Kidney (tissue), 14 donors: ENCODE results near the gene HSD17B12. TPM values are rescaled to one million over a fixed set of nuclear protein-coding genes. Genes with fewer than 3 reads are reported as not detected.
"Not testable (repeated sequence)": the region's sequence is repeated elsewhere in the genome, so short reads cannot be mapped to it uniquely, and the experiment has no call there.

ENCODE experiments used
- DNase-seq, 5 donors: peaks; one replicate each; pipeline ENCODE4 v3.0.0-alpha.2; 2013 to 2020
- FAIRE-seq: peaks from 2 replicates; lab custom pipeline; 2012; peaks lifted over from hg19 to GRCh38; lab: Jason Lieb, UNC
- H3K27ac ChIP-seq, 2 donors: one replicate each; pipeline ENCODE4 v1.7.0; 2013; ENCODE audit warnings: low read depth in 2 of 2, low read length in 2 of 2, inconsistent platforms in 1 of 2
- H3K27me3 ChIP-seq: one replicate; pipeline ENCODE4 v1.7.1; 2013; ENCODE audit warnings: low read length, inconsistent platforms; ENCODE audit not compliant: control insufficient read depth, insufficient read depth
- H3K36me3 ChIP-seq, 3 donors: one replicate each; pipeline versions ENCODE4 v1.7.0 to v1.7.1; 2013; ENCODE audit warnings: low read length in 3 of 3, control low read depth in 1 of 3, inconsistent platforms in 1 of 3; ENCODE audit not compliant: insufficient read depth in 3 of 3, control insufficient read depth in 2 of 3
- H3K4me1 ChIP-seq, 3 donors: one replicate each; pipeline versions ENCODE4 v1.7.0 to v1.7.1; 2013; ENCODE audit warnings: low read length in 3 of 3, inconsistent platforms in 1 of 3, low read depth in 1 of 3; ENCODE audit not compliant: control insufficient read depth in 2 of 3, insufficient read depth in 2 of 3
- H3K4me3 ChIP-seq, 3 donors: one replicate each; pipeline versions ENCODE4 v1.7.0 to v1.8.1; 2013; ENCODE audit warnings: low read length in 3 of 3, control low read depth in 1 of 3, inconsistent platforms in 1 of 3
- H3K9ac ChIP-seq, 3 donors: one replicate each; pipeline versions ENCODE4 v1.7.0 to v1.7.1; 2013; ENCODE audit warnings: low read length in 3 of 3, control low read depth in 1 of 3, inconsistent platforms in 1 of 3
- H3K9me3 ChIP-seq, 3 donors: one replicate each; pipeline versions ENCODE4 v1.7.0 to v1.7.1; 2013; ENCODE audit warnings: low read length in 3 of 3, control low read depth in 1 of 3, inconsistent platforms in 1 of 3; ENCODE audit not compliant: control insufficient read depth in 2 of 3, insufficient read depth in 1 of 3
- CTCF ChIP-seq: IDR thresholded peaks from 3 replicates; pipeline ENCODE4 v1.5.1; 2012; ENCODE audit warnings: mild to moderate bottlenecking, moderate library complexity, borderline replicate concordance; ENCODE audit not compliant: insufficient read depth; ENCODE audit errors: extremely low read depth
- intact Hi-C: fragments of 100-400 bp; cut with DNase I; formaldehyde crosslinking; loops from one replicate; pipeline ENCODE4 v1.11.1; 2022
- polyA plus RNA-seq: library from polyadenylated mRNA; stranded (reverse); fragments of 350-450 nt; fragmentation: Illumina TruSeq; extraction: RNeasy Lipid Tissue Mini Kit (QIAGEN cat#74804); gene quantifications from one replicate; pipeline ENCODE4 v1.2.3, GENCODE V29; 2014; ENCODE audit warnings: low read depth, low replicate concordance; ENCODE audit not compliant: insufficient read depth
- total RNA-seq: library from RNA; stranded (reverse); fragmentation: NEBNext Ultra II Directional; extraction: Animal tissue kit (Norgen Biotek cat#: 25700); gene quantifications from one replicate; pipeline ENCODE4 v1.2.1, GENCODE V29; 2021
- donor health status: control.
- donor health status: control.
- donor health status: control.
- donor health status: control.
- donor health status: control.
- donor health status: DM: yes; HTN: yes; CAD: no.
- donor health status: Normal renal cell carcinoma (clear cell type).

Gene HSD17B12
- total and polyA plus RNA-seq, 2 donors from 2014 or later, result 76.9 to 100 TPM

- Histone ChIP-seq H3K4me1 (peaks cover 0 to 8% (median 7%) of the 10 kb centered on the region in 3 donors), H3K9ac (no peak overlapping the region), H3K27me3 (no peaks in the 10 kb centered on the region), H3K4me3 (no peak overlapping the region), H3K27ac (no peak overlapping the region), H3K9me3 (no peaks in the 10 kb centered on the region), H3K36me3 (no peaks in the 10 kb centered on the region)
- DNase-seq, result no peak
- intact Hi-C loops, result no loop called here
- no peak for TF ChIP-seq CTCF
- FAIRE-seq, result no peak
Measured at GRCh38 chr11:43648888-43649287, 31.6 kb upstream of the HSD17B12 start.

- DNase-seq (no peak), FAIRE-seq (no peak)
- Histone ChIP-seq H3K36me3 (no peaks in the 10 kb centered on the region), H3K9me3 (no peaks in the 10 kb centered on the region), H3K27me3 (no peaks in the 10 kb centered on the region), H3K9ac (no peak overlapping the region), H3K4me3 (no peak overlapping the region), H3K4me1 (peaks cover 0 to 7% (median 6%) of the 10 kb centered on the region in 3 donors), H3K27ac (no peak overlapping the region)
- no peak for TF ChIP-seq CTCF
- intact Hi-C loops, result no loop called here
Measured at GRCh38 chr11:43649501-43649900, 31.0 kb upstream of the HSD17B12 start.

GRCh38 chr11:43649921-43650320 is 30.6 kb upstream of the HSD17B12 start:
- intact Hi-C loops, result no loop called here
- no peak for TF ChIP-seq CTCF
- DNase-seq (no peak), FAIRE-seq (no peak)
- Histone ChIP-seq H3K9ac (no peak overlapping the region), H3K36me3 (no peaks in the 10 kb centered on the region), H3K27me3 (no peaks in the 10 kb centered on the region), H3K27ac (no peak overlapping the region), H3K4me1 (peaks cover 0 to 5% (median 2%) of the 10 kb centered on the region in 3 donors), H3K9me3 (no peaks in the 10 kb centered on the region), H3K4me3 (no peak overlapping the region)

GRCh38 chr11:43663018-43663417 is 17.5 kb upstream of the HSD17B12 start:
- H3K4me3 ChIP-seq, H3K27ac ChIP-seq, DNase-seq, H3K9ac ChIP-seq, H3K9me3 ChIP-seq, H3K27me3 ChIP-seq, H3K4me1 ChIP-seq, H3K36me3 ChIP-seq, intact Hi-C loops, FAIRE-seq: not testable (repeated sequence)
